Femur (tissue), 1 donor: ENCODE data around the gene APEH.

Experiments
- DNase-seq: peaks from one replicate; pipeline ENCODE4 v3.0.0-alpha.2; 2017

Gene APEH

DNA sequence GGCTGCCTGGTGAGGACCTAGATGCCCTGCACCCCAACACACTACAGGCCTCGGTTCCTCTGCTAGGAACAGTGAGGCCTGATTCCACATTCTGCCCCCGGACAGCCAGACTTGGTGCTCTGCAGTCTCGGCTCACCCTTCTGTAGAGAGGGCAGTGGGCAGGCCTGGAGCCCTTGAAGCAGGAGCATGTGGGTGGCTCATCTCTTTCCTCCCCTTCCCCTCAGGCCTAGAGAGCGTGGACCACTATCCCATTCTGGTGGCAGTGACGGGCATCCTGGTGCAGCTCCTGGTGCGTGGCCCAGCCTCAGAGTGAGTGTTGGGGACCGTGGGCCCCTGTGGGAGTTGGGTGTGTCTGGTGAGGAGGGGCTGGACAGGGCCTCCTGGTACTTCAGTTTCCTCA is 42.0 kb downstream of the APEH start:
- DNase-seq: peak; percentile 16

DNA sequence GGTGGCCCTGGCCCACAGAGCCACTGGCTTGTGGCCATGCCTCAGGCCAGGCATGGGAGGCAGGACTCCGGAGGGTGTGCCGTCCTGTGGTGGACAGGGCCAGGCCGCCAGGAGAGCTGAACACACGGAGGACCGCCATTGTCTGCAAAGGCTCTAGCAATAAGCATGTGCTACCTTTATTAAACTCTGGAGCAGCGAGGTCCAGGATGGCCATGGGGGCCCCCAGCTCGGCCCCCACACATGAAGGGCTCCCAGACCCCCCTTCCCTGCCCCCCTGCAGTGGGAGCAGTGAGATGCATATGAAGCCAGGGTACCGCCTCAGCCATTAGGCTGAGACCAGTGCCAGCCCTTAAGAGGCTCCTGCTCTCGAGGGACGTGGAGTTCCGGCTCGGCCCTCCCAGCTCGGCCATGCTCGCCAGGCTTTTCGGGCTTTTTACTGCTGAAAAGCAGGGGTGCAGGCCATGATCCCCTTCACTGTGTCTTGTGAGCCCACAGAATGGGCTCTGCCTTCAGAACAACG is 42.6 kb downstream of the APEH start:
- DNase-seq: peak; percentile 35

DNA sequence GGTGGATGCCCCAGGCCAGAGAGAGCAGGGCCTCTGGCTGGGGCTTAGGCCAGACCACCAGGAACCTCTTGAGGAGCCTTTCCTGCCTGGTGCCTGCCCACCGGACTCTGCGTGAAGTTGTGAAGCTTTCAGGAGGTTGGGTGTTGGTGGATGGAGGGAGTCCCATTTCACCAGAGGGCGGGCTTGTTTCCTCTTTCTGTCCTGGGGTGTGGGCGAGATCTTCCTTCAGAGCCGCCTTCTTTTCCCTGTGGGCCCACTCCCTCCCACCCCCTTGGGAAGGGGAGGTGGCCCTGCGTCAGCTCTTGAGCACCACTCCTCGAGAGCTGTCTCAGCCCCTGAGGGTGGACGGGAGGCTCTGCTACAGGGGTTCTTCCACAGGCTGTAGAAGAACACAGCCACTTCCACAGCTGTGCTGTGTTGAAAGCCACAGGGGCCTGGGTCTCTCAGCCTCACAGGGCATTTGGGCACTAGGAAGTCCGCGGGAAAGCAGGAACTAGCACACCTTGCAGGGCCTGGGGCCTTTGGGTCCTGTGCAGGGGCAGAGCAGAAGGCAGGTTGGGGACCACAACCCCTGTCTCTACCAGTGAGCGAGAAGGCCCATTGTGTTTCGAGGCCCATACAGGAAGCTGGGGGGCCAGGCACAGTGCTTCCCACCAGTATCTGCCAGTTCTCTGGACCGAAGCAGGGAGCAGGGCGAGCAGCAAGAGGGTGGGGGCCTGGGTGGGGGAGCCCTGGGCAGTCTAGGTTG is 43.2 kb downstream of the APEH start:
- peak; percentile 26 for DNase-seq

DNA sequence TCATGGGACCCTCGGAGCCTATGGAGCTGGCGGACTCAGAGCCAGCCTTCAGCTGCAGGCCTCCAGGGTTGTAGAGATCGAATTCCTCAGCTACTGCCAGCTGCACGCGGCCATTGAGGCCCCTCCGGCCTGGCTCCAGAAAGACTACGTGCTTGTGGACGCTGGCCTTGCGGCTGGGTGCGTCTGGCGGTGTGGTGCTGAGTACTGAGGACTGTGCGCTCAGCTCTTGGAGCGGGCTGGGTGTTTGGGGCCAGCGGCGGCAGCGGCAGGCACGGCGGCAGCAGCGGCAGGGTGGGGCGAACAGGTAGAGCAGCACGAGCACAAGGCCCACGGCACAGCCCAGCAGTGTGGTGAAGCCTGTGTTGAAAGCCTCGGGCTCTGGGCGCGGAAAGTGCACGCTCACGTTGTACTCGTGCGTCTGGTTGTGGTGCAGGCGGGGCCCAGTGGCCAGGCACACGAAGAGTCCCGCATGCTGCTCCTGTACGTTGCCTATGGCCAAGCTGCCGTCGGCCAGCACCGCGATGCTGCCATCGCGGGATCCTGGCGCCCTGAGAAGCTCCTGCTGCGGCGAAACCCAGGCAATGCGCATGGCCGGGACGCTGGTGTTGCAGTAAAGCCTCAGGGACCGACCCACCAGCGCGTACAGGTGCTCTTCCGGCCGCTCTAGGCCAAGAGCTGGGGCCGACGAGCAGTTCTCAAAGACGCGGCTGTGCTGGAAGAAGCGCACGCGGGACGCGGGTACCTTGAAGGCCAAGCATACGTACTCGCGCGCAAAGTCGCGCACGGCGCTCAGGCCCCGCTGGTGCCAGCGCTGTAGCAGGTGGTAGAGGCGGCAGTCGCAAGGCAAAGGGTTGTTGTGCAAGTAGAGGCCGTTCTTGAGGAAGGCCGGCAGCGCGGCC is 44.1 kb downstream of the APEH start:
- peak; percentile 55 for DNase-seq

DNA sequence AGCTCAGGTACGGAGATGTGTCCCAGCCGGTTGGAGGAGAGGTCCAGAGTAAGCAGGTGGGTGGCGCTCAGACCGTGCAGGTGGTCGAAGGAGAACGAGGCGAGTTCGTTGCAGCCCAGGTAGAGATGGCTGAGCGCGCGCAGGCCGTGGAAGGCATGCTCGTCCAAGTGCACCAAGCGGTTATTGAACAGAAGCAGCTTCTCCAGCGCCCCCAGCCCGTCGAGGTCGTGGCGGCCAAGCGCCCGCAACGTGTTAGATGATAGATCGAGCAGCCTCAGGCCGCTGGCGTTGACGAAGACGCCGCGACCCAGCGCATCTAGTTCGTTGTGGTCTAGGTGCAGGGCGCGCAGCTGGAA is 44.7 kb downstream of the APEH start:
- no peak for DNase-seq

DNA sequence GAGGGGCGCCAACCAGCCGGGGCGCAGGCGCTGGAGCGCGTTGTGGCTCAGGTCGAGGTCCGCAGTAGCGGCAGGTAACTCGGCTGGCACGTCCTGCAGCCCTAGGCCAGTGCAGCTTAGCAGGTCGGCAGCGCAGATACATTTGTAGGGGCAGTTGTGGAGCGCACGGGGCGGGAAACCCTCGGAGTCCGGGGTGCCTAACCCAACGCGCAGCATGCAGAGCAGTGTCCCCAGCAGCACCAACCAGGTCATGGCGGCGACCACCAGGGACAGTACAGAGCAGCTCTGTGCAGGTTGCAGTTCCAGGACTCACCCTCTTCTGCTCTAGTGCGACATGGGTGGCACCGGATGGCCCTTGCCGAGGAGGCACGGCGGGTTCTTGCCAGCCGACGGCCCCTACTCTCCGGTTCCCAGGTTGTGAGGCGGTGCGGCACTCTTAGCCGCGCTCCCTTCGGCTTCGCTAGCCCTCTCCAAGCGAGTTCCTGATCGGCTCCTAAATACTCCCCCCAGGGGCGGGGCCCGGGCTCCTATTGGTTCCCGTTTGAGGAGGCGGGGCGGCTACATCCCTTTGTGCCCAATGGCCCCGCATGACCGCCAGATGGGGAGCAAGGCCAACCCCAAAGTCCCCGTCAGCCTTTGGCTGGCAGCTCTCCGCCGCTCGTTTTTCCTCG is 45.2 kb downstream of the APEH start, which contains the start of gene AMIGO3:
TSS of gene AMIGO3 (minus strand) at position 471 of the 671 bp plus-strand sequence. CDS start at position 252, 219 bp downstream.
- DNase-seq: peak; percentile 95

DNA sequence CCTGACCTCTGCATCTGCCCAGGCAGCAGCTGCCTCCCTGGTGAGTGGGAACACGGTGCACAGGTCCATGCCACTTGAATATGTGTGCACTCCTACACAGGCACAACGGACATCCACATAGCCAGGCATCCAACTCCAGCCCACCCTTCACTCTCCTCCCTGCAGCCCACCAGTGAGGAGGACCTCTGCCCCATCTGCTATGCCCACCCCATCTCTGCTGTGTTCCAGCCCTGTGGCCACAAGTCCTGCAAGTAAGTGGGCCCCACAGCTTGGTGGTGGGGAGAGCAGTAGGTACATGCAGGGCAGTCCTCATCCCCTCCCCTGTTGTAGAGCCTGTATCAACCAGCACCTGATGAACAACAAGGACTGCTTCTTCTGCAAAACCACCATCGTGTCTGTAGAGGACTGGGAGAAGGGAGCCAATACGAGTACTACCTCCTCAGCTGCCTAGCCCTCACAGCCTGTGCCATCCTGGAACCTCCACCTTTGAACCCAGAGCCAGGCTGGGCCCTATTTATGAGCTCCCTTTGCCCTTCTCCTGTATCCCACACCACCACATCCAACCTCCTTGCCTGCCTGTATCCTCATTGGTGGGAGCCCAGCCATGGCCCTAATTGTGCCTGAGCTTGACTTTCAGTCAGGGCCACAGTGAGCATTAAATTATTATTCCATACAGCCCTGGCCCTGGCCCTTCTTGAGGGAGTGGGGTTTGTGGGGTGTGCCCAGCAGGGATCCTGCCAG is 46.9 kb downstream of the APEH start:
- peak; percentile 20 for DNase-seq

DNA sequence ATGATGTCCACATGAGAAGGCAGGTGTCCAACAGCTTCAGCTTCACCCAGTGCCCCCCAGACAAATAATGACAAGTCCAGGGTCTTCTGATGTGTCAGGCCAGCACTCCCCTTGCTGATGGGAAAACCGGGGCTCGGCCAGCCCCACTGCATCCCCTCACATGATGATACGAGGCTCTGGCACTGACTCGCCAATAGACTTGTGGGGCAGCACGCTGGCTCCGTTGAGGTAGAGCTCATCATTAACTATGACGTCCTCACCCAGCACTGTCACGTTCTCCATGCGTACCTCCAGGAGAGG is 47.4 kb downstream of the APEH start:
- peak; percentile 22 for DNase-seq

DNA sequence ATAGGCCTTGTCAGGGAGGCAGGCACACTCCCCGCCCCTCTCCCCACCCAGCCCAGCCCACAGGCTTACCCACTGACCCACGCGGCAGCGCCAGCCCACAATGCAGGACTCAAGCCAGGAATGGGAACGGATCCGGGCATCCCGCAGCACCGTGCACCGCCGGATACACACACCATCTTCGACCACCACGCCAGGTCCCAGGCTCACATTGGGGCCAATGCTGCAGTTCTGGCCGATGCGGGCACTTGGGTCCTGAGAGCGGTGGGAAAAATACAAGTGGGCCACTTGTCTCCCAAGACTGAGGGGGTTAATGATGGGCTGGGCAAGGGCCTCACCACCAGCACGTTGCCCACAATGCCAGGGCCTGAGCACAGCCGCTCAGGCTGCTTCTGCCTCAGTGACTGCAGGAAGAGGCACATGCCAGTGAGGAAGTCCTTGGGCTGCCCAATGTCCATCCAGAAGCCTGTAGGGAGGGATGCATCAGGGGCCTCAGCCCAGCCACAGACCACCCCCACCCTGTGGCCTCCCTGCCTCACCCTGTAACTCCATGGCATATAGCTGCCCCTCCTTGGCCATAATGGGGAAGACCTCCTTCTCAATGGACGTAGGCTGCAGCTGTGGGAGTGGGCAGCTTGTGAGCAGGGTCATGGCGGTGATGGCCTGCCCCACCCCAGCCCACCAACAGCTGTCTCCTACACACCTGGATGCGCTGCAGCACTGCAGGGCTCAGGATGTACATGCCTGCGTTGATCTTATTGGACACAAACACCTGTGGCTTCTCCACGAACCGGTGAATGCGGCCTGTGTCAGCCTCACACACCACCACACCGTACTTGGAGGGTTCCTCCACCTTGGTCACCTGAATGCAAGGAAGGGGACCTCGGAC is 48.0 kb downstream of the APEH start:
- DNase-seq: peak; percentile 38

DNA sequence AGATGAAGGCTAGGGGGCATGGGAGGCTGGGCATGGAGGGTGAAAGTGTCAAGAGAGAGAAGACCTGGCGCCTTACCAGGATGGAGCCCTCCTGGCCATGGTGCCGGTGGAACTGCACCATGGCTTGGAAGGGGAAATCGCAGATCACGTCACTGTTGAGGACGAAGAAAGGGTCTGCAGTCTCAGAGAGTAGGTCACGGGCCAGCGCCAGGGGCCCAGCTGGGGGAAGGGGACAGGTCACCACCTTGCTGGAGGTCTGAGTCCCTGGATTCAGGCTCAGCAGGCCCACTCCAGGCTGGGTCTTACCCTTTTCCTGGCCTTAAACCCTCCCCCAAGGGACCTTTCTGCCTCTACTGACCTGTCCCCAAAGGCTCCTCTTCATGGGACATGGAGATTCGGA is 48.7 kb downstream of the APEH start:
- peak; percentile 38 for DNase-seq

DNA sequence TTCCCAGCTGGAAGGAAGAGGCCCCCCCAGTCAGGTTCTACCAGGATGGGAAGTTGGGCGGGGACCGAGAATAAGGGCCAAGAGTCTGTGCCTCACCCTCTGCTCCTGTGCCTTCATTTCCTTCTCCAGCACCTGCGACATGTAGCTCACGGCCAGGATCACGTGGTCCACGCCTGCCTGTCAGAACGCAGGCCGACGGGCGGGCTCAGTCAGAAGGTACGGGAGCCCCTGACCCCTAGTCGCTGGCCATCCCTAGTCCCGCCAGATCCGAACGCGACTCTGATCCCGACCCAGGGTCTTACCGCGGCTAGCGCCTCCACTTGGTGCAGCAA is 49.1 kb downstream of the APEH start:
- DNase-seq: peak; percentile 74

DNA sequence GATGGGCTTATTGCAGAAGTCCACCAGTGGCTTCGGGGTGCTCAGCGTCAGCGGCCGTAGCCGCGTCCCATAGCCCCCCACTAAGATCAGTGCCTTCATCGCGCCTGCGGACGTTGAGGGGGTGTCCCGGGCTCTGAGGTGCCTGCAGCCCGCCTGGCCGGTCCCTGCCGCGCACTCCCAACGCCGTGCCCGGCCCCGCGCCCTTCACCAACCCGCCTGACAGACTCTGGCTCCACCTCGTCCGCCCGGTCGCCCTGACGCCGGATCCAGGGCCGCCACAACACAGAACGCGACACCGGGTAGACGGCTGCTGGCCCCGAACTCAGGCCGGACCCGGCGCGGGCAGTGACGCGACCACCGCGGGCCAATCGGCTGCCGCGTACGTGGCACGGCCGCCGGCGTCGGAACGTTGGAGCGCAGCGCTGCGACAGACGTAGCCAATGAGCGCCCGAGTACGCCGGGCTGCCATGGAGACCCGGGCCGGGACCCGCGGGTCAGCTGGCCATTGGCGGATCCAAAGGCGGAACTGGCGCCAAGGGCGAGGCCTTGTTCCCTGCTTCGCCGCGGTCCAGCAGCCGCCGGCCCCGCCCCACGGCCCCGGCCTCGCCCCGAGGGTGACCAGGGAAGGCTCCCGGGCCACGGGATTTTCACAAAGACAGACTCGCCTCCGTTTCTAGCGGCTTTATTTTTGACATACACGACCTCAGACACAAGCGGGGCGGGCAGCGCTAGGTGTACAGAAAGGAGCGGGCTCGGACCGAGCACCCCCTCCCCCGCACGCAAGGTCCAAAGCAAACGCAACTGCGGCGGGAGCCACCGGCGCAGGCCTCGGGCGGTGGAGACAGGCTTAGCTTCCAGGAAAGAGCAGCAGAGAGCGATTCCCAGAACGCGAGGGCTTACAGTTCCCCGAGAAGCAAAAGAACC is 49.7 kb downstream of the APEH start, which contains the start of gene GMPPB:
TSS of gene GMPPB (minus strand) at position 324 of the 924 bp plus-strand sequence. CDS start at position 99, 225 bp downstream.
- DNase-seq: peak; percentile 99

DNA sequence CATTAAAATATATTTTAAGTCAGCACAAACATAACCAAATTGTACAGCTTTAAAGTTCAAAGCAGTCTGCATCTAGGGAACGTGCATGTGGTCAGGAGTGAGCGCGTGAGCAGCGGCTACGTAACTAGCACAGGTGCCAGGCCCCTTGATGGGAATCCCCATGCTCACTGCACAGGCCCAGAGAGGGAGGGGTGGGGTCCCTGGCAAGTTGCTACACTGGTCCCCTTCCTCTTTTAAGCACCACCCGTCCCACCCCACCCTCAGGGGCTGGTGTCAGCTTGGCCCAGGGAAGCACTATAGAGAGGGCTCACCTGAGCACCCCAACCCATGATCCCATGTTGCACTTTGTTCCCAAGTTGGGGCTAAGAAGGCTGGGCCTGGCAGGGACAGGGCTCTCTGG is 50.4 kb downstream of the APEH start:
- peak; percentile 51 for DNase-seq

DNA sequence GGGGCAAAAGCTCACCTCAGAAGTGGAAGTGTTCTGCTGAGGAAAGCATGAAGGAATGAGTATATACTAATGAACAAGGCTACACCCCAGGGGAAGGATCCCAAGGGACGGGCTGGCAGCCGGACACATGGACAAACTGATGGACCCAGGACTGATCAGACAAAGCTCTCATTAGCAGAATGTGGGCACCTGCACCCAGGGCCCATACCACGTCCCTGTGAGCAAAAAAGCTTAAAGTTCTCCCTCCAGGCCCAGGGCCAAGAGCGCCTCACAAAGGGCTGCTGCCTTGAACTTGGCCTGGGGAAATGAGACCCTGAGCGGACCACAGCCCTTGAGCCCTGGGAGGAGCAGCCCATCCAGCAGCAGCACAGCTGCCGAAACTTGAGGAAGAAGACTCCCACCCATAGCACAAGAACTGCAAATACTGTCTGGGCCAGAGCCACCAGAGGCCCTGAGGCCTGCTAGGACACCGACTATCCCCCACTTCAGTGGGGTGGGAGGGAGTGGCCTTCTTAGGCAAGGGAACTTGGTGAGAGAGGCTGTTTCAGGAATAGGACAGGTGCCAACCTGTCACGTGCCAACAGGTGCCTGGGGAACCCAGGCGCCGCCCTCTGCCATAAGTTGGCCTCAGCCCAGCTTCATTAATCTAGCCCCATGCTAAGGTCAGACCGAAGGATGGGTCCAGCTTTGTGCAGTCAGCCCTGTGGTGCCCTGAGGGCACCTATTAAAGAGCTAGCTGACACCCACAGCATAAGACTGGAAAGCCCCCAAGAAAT is 51.9 kb downstream of the APEH start:
- DNase-seq: peak; percentile 26

DNA sequence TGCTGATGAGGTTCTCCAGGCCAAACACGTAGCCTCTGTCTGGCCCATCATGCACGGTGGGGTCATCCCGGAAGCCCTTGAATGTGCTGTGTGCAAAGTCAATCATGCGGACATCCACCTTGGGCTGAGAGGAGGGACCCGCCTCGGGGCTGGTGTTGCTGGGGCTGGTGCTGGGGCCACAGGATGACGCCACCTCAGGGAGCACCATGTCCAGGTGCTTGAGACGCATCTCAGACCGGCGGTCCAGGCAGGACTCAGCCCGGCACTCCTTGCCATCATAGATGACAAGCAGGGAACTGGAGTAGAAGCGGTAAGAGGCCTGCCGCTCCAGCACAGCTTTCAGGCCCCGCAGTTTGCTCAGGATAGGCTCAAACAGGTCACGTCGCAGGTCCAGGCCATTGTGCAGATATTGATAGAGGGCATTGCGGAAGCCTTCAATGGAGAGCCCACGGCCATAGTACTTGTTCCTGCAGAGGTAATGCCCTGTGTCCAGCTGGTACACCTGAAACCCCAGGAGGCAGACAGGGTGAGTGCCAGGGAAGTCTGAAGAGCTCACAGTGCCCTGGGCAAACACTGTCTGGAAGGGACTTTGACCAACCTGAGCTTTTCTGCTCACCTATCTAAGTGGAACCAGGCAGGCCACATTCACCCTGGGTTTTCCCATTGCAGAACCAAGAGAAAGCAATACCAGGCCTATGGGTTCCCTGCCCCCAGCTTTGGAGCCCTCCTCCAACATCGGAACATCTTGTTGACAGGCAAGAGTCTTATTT is 53.2 kb downstream of the APEH start:
- peak; percentile 24 for DNase-seq

DNA sequence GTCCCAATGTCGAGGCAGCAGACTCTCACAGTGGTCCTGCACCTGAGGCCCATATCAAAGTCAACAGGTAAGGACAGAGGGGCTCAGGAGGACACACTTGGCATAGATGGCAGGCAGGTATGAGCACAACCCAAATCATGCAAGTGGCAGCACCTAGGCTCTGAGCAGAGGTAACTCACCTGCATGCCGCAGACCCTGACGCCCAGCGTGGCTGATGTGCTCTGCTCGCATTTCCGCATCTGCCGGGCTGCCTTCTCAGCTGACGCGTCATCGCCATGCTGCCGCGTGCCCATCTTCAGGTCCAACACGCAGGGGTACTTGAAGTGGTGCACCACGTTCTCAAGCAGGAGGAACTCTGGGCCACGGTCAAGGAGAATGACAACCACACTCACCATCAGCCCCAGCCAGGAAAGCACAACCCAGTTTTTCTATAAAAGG is 53.8 kb downstream of the APEH start:
- no peak for DNase-seq

DNA sequence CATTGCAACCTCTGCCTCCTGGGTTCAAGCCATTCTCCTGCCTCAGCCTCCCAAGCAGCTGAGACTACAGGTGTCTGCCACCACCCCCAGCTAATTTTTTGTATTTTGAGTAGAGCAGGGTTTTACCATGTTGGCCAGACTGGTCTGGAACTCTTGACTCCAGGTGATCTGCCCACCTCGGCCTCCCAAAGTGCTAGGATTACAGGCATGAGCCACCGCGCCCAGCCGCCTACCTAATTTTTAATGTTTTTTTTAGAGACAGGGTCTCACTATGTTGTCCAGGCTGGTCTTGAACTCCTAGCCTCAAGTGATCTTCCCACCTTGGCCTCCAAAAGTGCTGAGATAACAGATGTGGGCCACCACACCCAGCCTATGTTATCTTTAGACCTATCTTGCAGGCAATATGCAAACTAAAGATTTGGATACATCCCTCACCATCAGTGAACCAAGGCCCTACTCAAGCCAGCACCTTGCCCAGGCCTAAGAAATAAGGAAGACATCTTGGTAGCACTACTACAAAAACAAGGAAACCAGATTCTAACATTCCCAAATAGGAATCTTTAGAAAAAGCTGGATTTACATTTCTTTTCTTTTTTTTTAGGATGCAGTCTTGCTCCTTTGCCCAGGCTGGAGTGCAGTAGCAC is 55.9 kb downstream of the APEH start:
- DNase-seq: no peak

DNA sequence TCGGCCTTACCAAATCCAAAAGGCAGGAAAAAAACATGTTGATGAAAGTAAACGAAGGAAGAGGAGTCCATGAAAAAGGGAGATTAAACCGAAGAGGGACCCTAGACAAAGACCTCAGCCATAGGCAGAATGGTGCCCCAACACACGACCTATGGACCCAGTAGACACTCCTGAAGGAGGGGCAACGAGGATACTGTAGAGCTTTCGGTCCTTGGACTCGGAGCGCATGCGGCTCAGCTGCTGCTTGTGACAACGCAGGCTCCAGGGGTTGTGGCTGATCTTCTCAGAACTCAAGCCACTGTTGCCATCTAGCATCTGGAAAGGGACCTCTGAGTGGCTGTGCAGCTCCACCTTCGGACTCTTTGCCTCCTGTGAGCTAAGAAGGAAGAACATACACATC is 58.4 kb downstream of the APEH start:
- no peak for DNase-seq
